Subcutaneous adipose tissue (tissue), 4 donors: ENCODE data around the gene CPNE4. TPM values are rescaled to one million over a fixed set of nuclear protein-coding genes. Genes with fewer than 3 reads are reported as not detected.

Source experiments
- CTCF ChIP-seq: fragments of 450-650 bp; IDR thresholded peaks from one replicate; pipeline ENCODE4 v1.5.1; 2016; ENCODE audit warnings: low read depth, mild to moderate bottlenecking, control low read depth, antibody characterized with exemption, moderate library complexity
- total RNA-seq, 4 donors: library from RNA; depleted of rRNA; stranded (reverse); fragments of >200 nt; gene quantifications; one replicate each; pipeline ENCODE4 v1.1.0, GENCODE V29; 2016

CPNE4 gene
- total RNA-seq, 4 donors from 2014 or later = not detected

GRCh38 chr3:131983689-131984088, 51.1 kb downstream of the CPNE4 start:
- TF ChIP-seq CTCF = no peak

GRCh38 chr3:131981323-131981722, 53.5 kb downstream of the CPNE4 start:
- no peak for TF ChIP-seq CTCF

- TF ChIP-seq CTCF = no peak
These were observed 58.4 kb downstream of the CPNE4 start for GRCh38 chr3:131976448-131976847.

- no peak for TF ChIP-seq CTCF
These were observed 59.8 kb downstream of the CPNE4 start for GRCh38 chr3:131975047-131975446.

DNA sequence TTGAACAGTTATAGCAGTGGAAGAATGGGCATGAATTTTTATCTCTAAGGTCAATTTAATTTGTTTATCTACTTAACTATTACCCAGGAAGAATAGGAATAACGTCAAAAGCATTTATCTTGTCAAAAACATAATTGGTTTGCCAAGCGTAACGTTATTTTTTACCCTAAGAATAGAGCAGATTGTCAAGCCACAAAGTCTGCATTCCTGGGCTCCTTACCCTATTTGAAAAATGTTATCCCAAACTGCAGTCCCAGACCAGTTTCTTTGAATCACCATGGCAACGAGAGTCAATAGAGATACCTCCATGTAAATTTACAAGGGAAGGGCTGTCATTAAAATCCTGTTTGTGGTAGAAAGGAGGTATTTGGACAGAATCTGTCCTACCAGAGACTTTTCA, 61.1 kb downstream of the CPNE4 start:
- TF ChIP-seq CTCF = no peak

GRCh38 chr3:131972550-131972949, 62.3 kb downstream of the CPNE4 start:
- no peak for TF ChIP-seq CTCF

DNA sequence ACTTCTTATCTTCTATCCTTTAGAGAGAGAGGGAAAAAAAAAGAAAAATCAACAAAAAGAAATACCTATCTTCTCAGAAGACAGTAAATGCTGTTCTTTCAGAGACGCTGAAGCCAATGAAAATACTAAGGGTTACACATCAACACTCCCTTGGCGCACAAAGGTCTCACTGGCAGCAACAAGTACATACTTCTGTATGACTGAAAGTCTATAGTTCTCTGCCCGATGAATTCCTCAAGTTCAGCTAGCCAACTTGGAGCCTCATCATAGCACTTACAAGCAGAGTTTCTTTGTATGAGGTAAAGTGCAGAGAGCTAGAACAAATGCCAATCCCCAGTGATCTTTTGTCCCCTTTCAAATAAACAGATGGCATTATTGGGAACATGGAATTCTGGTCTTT, 62.7 kb downstream of the CPNE4 start:
- TF ChIP-seq CTCF = no peak
